Spleen (tissue), 11 donors: ENCODE results near the gene FAM133A. TPM values are rescaled to one million over a fixed set of nuclear protein-coding genes. Genes with fewer than 3 reads are reported as not detected.

Source experiments
- DNase-seq: peaks from one replicate; pipeline ENCODE4 v3.0.0-alpha.2; 2020
- H3K27ac ChIP-seq, 8 donors: fragments of 200-600 bp; sonication (generic) in 7 of 8; 1 replicate in 4 of 8; 2 replicates in 4 of 8; pipeline versions ENCODE4 v1.5.0 to v1.8.0; 2016 to 2021; ENCODE audit warnings: inconsistent platforms in 4 of 8, mild to moderate bottlenecking in 4 of 8, moderate library complexity in 1 of 8
- H3K27me3 ChIP-seq, 7 donors: fragments of 200-600 bp; sonication (generic) in 6 of 7; replicated peaks in 1 of 7; 1 replicate in 4 of 7; 2 replicates in 3 of 7; pipeline versions ENCODE4 v1.5.0 to v1.8.0; 2016 to 2021; ENCODE audit warnings: inconsistent platforms in 3 of 7, mild to moderate bottlenecking in 1 of 7
- H3K36me3 ChIP-seq, 6 donors: fragments of 200-600 bp; sonication (generic) in 5 of 6; 1 replicate in 4 of 6; 2 replicates in 2 of 6; pipeline versions ENCODE4 v1.5.0 to v1.8.0; 2016 to 2021; ENCODE audit warnings: inconsistent platforms in 2 of 6
- H3K4me1 ChIP-seq, 6 donors: fragments of 200-600 bp; sonication (generic) in 5 of 6; 1 replicate in 3 of 6; 2 replicates in 3 of 6; pipeline versions ENCODE4 v1.5.0 to v1.8.0; 2016 to 2021; ENCODE audit warnings: inconsistent platforms in 3 of 6
- H3K4me3 ChIP-seq, 8 donors: fragments of 200-600 bp; sonication (generic) in 7 of 8; 1 replicate in 4 of 8; 2 replicates in 4 of 8; pipeline versions ENCODE4 v1.5.0 to v1.8.0; 2016 to 2021; ENCODE audit warnings: inconsistent platforms in 4 of 8, mild to moderate bottlenecking in 4 of 8, moderate library complexity in 2 of 8
- H3K9me3 ChIP-seq, 8 donors: fragments of 200-600 bp; sonication (generic) in 7 of 8; 1 replicate in 4 of 8; 2 replicates in 4 of 8; pipeline versions ENCODE4 v1.5.0 to v1.8.0; 2016 to 2021; ENCODE audit warnings: inconsistent platforms in 4 of 8
- CTCF ChIP-seq, 11 experiments: fragments of 200-600 bp in 7 of 11; fragments of 450-650 bp in 4 of 11; sonication (generic) in 4 of 11; IDR thresholded peaks in 8 of 11; conservative IDR thresholded peaks in 3 of 11; 1 replicate in 7 of 11; 2 replicates in 4 of 11; pipeline versions ENCODE4 v1.4.0 to v1.8.0; 2016 to 2021; ENCODE audit warnings: antibody characterized with exemption in 11 of 11, inconsistent platforms in 4 of 11, mild to moderate bottlenecking in 1 of 11
- POLR2A ChIP-seq, 3 donors: fragments of 450-650 bp; IDR thresholded peaks; one replicate each; pipeline ENCODE4 v1.5.1; 2017; ENCODE audit warnings: antibody characterized with exemption in 3 of 3, mild to moderate bottlenecking in 1 of 3
- POLR2AphosphoS5 ChIP-seq, 3 donors: sonication (generic); formaldehyde crosslinking; IDR thresholded peaks; one replicate each; pipeline ENCODE4 v1.5.1; 2017; ENCODE audit warnings: antibody characterized with exemption in 3 of 3
- WGBS, 5 donors: extraction: QIAGEN DNeasy Blood & Tissue Kit in 3 of 5; methylation state at CpG; one replicate each; pipeline versions ENCODE4 v1.1.5 to v1.1.7; 2013 to 2018; 5-methylcytosine and 5-hydroxymethylcytosine counted together
- intact Hi-C: fragments of 100-400 bp; cut with DNase I; formaldehyde crosslinking; loops from one replicate; pipeline ENCODE4 v1.15.0; 2023; ENCODE audit warnings: low total_unique reads
- polyA plus RNA-seq, 3 donors: library from polyadenylated mRNA; stranded (reverse); fragments of 200-250 nt; gene quantifications; one replicate each; pipeline ENCODE4 v1.2.1, GENCODE V29; 2013
- total RNA-seq, 7 donors: library from RNA; depleted of rRNA in 3 of 7; stranded (reverse); fragments of >200 nt in 3 of 7; fragmentation: NEBNext Ultra II Directional in 4 of 7; extraction: Animal tissue kit (Norgen Biotek cat#: 25700) in 4 of 7; gene quantifications; one replicate each; pipeline versions ENCODE4 v1.1.0 to v1.2.1, GENCODE V29; 2016 to 2021
- donor health status: healthy with polysubstance abuse.
- donor health status: DM: no; HTN: no; CAD: no; lungs with moderate emphysema.
- donor health status: DM: no; HTN: no; CAD: no.
- donor health status: Bipolar disorder and iron deficiency.
- donor health status: healthy.
- donor health status: DM: no; HTN: no; CAD: no.
- donor health status: DM: yes; HTN: yes; CAD: no.

Gene FAM133A
- total and polyA plus RNA-seq, 10 donors: 0.02 to 0.26 (median 0.14) TPM; not detected in 6

DNA sequence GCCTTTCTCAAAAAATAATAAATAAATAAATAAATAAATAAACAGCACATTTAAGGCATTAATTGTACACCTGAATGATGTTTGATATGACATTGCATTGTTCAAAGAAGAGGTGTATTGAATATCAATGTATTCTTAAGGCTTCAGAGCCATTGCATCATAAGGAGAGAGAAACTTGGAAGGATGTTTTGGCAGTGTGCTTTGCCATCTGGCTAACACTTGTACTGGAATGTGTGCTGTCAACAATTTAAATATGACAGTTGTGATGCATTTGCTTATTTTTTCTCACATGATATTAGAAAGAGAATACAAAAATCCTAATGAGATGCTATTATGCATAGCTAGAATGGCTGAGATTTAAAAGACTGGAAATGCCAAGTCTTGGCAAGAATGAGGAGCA is 67.8 kb downstream of the FAM133A start:
- no peak overlapping the region for H3K27ac ChIP-seq
- no peaks in the 10 kb centered on the region for H3K27me3 ChIP-seq
- H3K9me3 ChIP-seq: no peaks in the 10 kb centered on the region
- H3K4me1 ChIP-seq: no peaks in the 10 kb centered on the region
- H3K4me3 ChIP-seq: no peak overlapping the region
- no peak for TF ChIP-seq POLR2A (IDR thresholded peaks at IDR 0.05)
- no peak for TF ChIP-seq POLR2AphosphoS5 (IDR thresholded peaks at IDR 0.05)
- no peak for TF ChIP-seq CTCF (IDR thresholded peaks at IDR 0.05 in 8 of 11, conservative IDR thresholded peaks at IDR 0.05 in 3 of 11)
- intact Hi-C loops: no loop called here
- no peak for DNase-seq
- no peaks in the 10 kb centered on the region for H3K36me3 ChIP-seq

- 79 to 90% (median 80%) methylated on average over 4 to 5 of the region's 5 CpGs for WGBS, 5 donors
- H3K9me3 ChIP-seq: no peaks in the 10 kb centered on the region
- H3K27me3 ChIP-seq: no peaks in the 10 kb centered on the region
- no peak for DNase-seq
- TF ChIP-seq POLR2A (IDR thresholded peaks at IDR 0.05) (no peak), POLR2AphosphoS5 (IDR thresholded peaks at IDR 0.05) (no peak), CTCF (IDR thresholded peaks at IDR 0.05 in 8 of 11, conservative IDR thresholded peaks at IDR 0.05 in 3 of 11) (no peak)
- no peak overlapping the region for H3K4me3 ChIP-seq
- no peak overlapping the region for H3K27ac ChIP-seq
- H3K36me3 ChIP-seq: no peaks in the 10 kb centered on the region
- no peaks in the 10 kb centered on the region for H3K4me1 ChIP-seq
- intact Hi-C loops: no loop called here
Observed at GRCh38 chrX:93760163-93760562, 86.2 kb downstream of the FAM133A start.

Other genes with a start within 250 kb of the FAM133A start
- gene NAP1L3, start 628 bp upstream of the FAM133A start, total RNA-seq: 1 to 10 TPM; 2.9 to 7.6 (median 3.5) TPM
- gene NAP1L3, start 628 bp upstream of the FAM133A start, polyA plus RNA-seq: 1 to 10 TPM; 1.3 to 1.9 (median 1.8) TPM